Naive thymus-derived CD4-positive, alpha-beta T cell (primary cell): Measurements from ENCODE around the gene CDC42EP3. TPM values are rescaled to one million over a fixed set of nuclear protein-coding genes. Genes with fewer than 3 reads are reported as not detected.

ENCODE experiments used
- ATAC-seq: fragments of 150-1000 bp; cut with Tn5 transposase; 2 replicates; pipeline ENCODE4 v1.10.0; 2021; ENCODE audit warnings: mild to moderate bottlenecking, moderate library complexity
- CTCF ChIA-PET: fragments of 350-600 bp; sonication (Branson Sonifier 250); formaldehyde crosslinking; loops from one replicate; lab custom pipeline; 2021; ENCODE audit warnings: antibody characterized with exemption; lab: Charles Lee
- POLR2A ChIA-PET: fragments of 350-600 bp; sonication (Branson Sonifier 250); formaldehyde crosslinking; loops from one replicate; lab custom pipeline; 2021; ENCODE audit warnings: antibody characterized with exemption, inconsistent platforms; lab: Charles Lee
- DNase-seq, 9 donors: peaks; one replicate each; pipeline versions ENCODE4 v3.0.0 to v3.0.0-alpha.2; 2020 to 2022; ENCODE audit warnings: mixed read lengths in 1 of 9
- H3K27ac ChIP-seq: one replicate; pipeline ENCODE4 v1.7.0; 2013; ENCODE audit warnings: mild to moderate bottlenecking, low read depth, low read length, moderate library complexity
- H3K27me3 ChIP-seq, 2 donors: one replicate each; pipeline ENCODE4 v1.7.0; 2013; ENCODE audit warnings: low read length in 2 of 2, mild to moderate bottlenecking in 2 of 2, moderate library complexity in 2 of 2; ENCODE audit not compliant: control insufficient read depth in 2 of 2, insufficient read depth in 2 of 2
- H3K36me3 ChIP-seq, 3 experiments: 1 replicate in 2 of 3; 2 replicates in 1 of 3; pipeline ENCODE4 v1.7.0; 2013; ENCODE audit warnings: low read length in 3 of 3, mild to moderate bottlenecking in 3 of 3, moderate library complexity in 1 of 3; ENCODE audit not compliant: insufficient read depth in 3 of 3, control insufficient read depth in 2 of 3
- H3K4me1 ChIP-seq, 2 donors: one replicate each; pipeline ENCODE4 v1.7.0; 2013; ENCODE audit warnings: low read length in 2 of 2, mild to moderate bottlenecking in 2 of 2, moderate library complexity in 1 of 2; ENCODE audit not compliant: control insufficient read depth in 2 of 2, insufficient read depth in 2 of 2
- H3K4me3 ChIP-seq: 2 replicates; pipeline ENCODE4 v1.7.0; 2013; ENCODE audit warnings: mild to moderate bottlenecking, low read length
- H3K9me3 ChIP-seq, 3 experiments: 1 replicate in 2 of 3; 2 replicates in 1 of 3; pipeline ENCODE4 v1.7.0; 2013; ENCODE audit warnings: low read length in 3 of 3; ENCODE audit not compliant: control insufficient read depth in 2 of 3
- H3K27ac Mint-ChIP-seq, 9 donors: one replicate each; pipeline ENCODE4 v1.8.0; 2020 to 2022; ENCODE audit warnings: mixed read lengths in 9 of 9, mild to moderate bottlenecking in 8 of 9, moderate library complexity in 5 of 9, inconsistent platforms in 2 of 9
- H3K27me3 Mint-ChIP-seq, 5 donors: one replicate each; pipeline ENCODE4 v1.8.0; 2021 to 2022; ENCODE audit warnings: mixed read lengths in 5 of 5, mild to moderate bottlenecking in 1 of 5
- H3K36me3 Mint-ChIP-seq, 5 donors: one replicate each; pipeline ENCODE4 v1.8.0; 2020 to 2022; ENCODE audit warnings: mixed read lengths in 5 of 5, mild to moderate bottlenecking in 3 of 5, inconsistent platforms in 1 of 5
- H3K4me1 Mint-ChIP-seq, 7 donors: one replicate each; pipeline ENCODE4 v1.8.0; 2020 to 2022; ENCODE audit warnings: mixed read lengths in 7 of 7, mild to moderate bottlenecking in 3 of 7, inconsistent platforms in 1 of 7
- H3K4me3 Mint-ChIP-seq, 10 donors: one replicate each; pipeline ENCODE4 v1.8.0; 2020 to 2022; ENCODE audit warnings: mild to moderate bottlenecking in 10 of 10, mixed read lengths in 10 of 10, moderate library complexity in 6 of 10, inconsistent platforms in 2 of 10
- H3K9me3 Mint-ChIP-seq, 11 donors: one replicate each; pipeline ENCODE4 v1.8.0; 2020 to 2022; ENCODE audit warnings: mixed read lengths in 11 of 11, mild to moderate bottlenecking in 4 of 11, inconsistent platforms in 1 of 11, moderate library complexity in 1 of 11
- intact Hi-C, 2 donors: fragments of 100-400 bp; cut with micrococcal nuclease; formaldehyde crosslinking; loops; one replicate each; pipeline ENCODE4 v1.15.1; 2023
- polyA plus RNA-seq, 2 donors: library from polyadenylated mRNA; unstranded; fragments of 300-500 nt; fragmentation: Illumina TruSeq; gene quantifications; one replicate each; pipeline ENCODE4 v1.2.3, GENCODE V29; 2021
- total RNA-seq, 6 experiments: library from RNA in 5 of 6; stranded (reverse) in 5 of 6; gene quantifications; 1 replicate in 5 of 6; 2 replicates in 1 of 6; pipeline ENCODE4 v1.2.3 and lab custom pipeline; 2021 to 2026

CDC42EP3 gene, protein sequence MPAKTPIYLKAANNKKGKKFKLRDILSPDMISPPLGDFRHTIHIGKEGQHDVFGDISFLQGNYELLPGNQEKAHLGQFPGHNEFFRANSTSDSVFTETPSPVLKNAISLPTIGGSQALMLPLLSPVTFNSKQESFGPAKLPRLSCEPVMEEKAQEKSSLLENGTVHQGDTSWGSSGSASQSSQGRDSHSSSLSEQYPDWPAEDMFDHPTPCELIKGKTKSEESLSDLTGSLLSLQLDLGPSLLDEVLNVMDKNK
- 10 to 100 TPM; 15.9 to 96.3 (median 17.7) TPM for total RNA-seq
- polyA plus RNA-seq: 10 to 100 TPM; 26.7 to 29.2 TPM
- total RNA-seq (lab: John Stamatoyannopoulos, UW): 14.7 reads per million, percentile 44 among the genes with 10 or more reads in this experiment

DNA sequence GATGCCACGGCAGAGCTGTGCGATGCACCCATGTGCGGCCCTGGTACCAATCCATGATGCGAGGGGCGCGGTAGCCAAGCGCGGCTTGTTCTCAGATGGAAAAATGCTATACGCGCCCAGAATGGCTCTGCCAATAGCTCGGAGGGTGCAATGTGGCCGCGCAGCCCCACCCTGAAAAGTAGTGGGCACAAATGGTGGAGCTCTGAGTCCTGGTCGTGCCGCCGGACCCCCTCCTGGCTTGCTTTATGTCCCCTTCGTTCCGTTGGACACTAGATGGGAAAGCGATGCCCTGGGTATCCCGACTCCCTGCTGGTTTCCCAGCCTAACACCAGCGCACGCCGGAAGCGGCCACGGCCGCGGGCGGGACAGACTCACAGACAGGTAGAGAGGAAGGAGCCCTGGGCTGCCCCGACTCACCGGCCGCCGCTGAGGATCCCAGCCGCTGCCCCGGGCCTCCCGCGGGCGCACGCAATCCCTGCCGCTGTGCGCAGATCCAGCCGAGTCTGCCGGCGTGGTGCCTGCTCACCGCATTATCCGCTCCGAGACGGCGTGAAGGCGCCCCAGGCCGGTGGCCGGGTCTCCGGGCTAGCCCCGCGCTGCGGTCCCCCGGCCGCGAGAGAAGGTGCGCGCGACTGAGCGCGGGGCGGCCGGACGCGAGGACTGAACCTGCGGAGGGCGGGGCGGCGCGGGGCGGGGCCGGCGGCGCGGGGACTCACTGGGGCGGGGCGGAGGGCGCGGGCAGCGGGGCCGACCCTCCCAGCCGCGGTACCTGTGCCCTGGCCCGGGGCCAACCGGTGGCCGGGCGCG lies at the start of gene CDC42EP3:
Gene CDC42EP3, minus strand, starts transcription at position 634 of the 807 bp plus-strand sequence. CDS start 25,055 bp downstream, outside the sequence.
- H3K36me3 ChIP-seq: peaks cover 0 to 5% (median 0%) of the 10 kb centered on the region in 3 experiments
- peak; percentile 78 for ATAC-seq
- peak; percentile 23 to 77 (median 47) for DNase-seq
- peak within 1 kb of the TSS; percentile 72 for H3K27ac ChIP-seq
- peak within 1 kb of the TSS; percentile 85 to 98 (median 94) for H3K4me3 Mint-ChIP-seq
- no peaks in the 10 kb centered on the region for H3K36me3 Mint-ChIP-seq
- H3K9me3 Mint-ChIP-seq: no peaks in the 10 kb centered on the region
- ChIA-PET CTCF (interaction anchor here (0.7 kb wide), 1 partner anchor 17 kb away, joined by 3 read pairs; no protein-coding TSS in a partner anchor), POLR2A (interaction anchor here (0.8 to 1.9 kb wide), 11 partner anchors 12 to 94 kb away, joined by 3 to 7 read pairs (median 3); no protein-coding TSS in a partner anchor)
- H3K27ac Mint-ChIP-seq: peak within 1 kb of the TSS; percentile 73 to 91 (median 88)
- H3K4me1 Mint-ChIP-seq: peaks cover 35 to 51% (median 48%) of the 10 kb centered on the region in 7 donors
- no peaks in the 10 kb centered on the region for H3K27me3 ChIP-seq
- intact Hi-C loops: loop anchor here (1.0 to 10.0 kb wide), 17 partner anchors 12 to 1450 kb away; partner anchors contain the start of genes STRN (in 2 of the 2), GPATCH11 (in 1 of the 2), HEATR5B (in 1 of the 2) and PRKD3 (in 1 of the 2)
- peaks cover 26 to 32% of the 10 kb centered on the region in 2 donors for H3K4me1 ChIP-seq
- peaks cover 0 to 2% (median 0%) of the 10 kb centered on the region in 5 donors for H3K27me3 Mint-ChIP-seq
- peak within 1 kb of the TSS; percentile 92 for H3K4me3 ChIP-seq
- H3K9me3 ChIP-seq: no peaks in the 10 kb centered on the region

DNA sequence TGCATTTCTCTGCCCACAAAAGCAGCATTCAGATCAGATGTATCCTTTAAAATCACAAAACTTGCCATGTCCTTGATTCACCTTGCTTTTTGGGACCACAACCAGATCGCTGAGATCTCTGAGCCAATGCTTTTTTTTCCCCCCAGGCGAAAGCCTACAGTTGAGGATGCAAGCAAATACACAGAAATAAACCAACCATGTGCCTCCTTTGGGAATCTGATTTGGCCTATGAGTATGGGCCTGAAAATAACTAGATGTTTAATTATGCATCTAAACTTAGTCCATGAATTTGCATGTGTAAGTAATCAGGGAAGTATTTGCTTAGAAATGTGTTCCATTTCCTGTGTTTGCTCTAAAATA lies 49.7 kb upstream of the CDC42EP3 start:
- DNase-seq: no peak
- intact Hi-C loops: no loop called here
- no peaks in the 10 kb centered on the region for H3K4me1 ChIP-seq
- ATAC-seq: no peak
- no peak overlapping the region for H3K27ac Mint-ChIP-seq
- H3K4me1 Mint-ChIP-seq: peaks cover 0 to 5% (median 0%) of the 10 kb centered on the region in 7 donors
- no peaks in the 10 kb centered on the region for H3K9me3 ChIP-seq
- H3K27ac ChIP-seq: no peak overlapping the region
- no peak overlapping the region for H3K4me3 ChIP-seq
- ChIA-PET POLR2A (no interaction called here), CTCF (no interaction called here)
- H3K9me3 Mint-ChIP-seq: peaks cover 0 to 14% (median 4%) of the 10 kb centered on the region in 11 donors
- no peaks in the 10 kb centered on the region for H3K36me3 ChIP-seq
- H3K27me3 Mint-ChIP-seq: peaks cover 0 to 15% (median 0%) of the 10 kb centered on the region in 5 donors
- peaks cover 0 to 5% (median 3%) of the 10 kb centered on the region in 5 donors for H3K36me3 Mint-ChIP-seq
- no peaks in the 10 kb centered on the region for H3K27me3 ChIP-seq
- H3K4me3 Mint-ChIP-seq: no peak overlapping the region

DNA sequence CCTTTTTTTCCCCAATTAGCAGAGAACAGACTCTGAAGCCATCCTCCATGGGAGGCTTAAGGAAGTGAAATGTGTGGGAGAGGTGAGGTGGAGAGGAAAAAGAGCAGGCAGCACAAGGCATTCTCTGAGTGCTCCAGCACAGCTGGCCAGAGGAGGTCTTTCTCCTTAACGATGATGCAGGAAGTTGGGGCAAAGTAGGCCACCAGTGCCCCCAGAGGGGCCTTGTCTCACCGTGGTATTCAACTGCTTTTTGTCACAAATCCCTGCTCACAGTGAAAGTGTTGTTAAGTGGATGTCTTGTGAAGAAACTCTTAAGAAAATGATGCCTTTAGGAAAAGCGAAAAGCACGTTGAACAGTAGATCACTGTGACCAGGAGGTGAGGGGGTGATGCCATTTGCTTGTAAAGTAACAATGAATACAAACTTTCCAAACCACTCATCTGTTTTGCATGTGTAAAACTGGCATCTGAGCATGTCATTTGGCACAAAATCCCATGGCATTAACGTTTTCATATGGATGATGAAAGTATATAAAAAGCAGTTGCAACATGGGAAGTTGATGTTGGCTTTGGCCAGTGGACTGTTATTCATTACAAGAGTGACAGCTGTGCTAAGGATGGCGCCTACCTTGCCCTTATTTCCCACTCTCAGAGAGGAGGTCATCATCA lies 49.2 kb upstream of the CDC42EP3 start:
- Histone ChIP-seq H3K27me3 (no peaks in the 10 kb centered on the region), H3K4me3 (no peak overlapping the region), H3K9me3 (no peaks in the 10 kb centered on the region), H3K4me1 (no peaks in the 10 kb centered on the region), H3K27ac (no peak overlapping the region), H3K36me3 (no peaks in the 10 kb centered on the region)
- intact Hi-C loops: no loop called here
- Mint-ChIP-seq H3K27ac (no peak overlapping the region), H3K4me3 (no peak overlapping the region), H3K36me3 (peaks cover 0 to 5% (median 4%) of the 10 kb centered on the region in 5 donors), H3K4me1 (peaks cover 0 to 5% (median 0%) of the 10 kb centered on the region in 7 donors), H3K9me3 (peaks cover 2 to 18% (median 4%) of the 10 kb centered on the region in 11 donors), H3K27me3 (peaks cover 0 to 16% (median 0%) of the 10 kb centered on the region in 5 donors)
- ChIA-PET POLR2A (no interaction called here), CTCF (no interaction called here)
- DNase-seq: no peak
- no peak for ATAC-seq

DNA sequence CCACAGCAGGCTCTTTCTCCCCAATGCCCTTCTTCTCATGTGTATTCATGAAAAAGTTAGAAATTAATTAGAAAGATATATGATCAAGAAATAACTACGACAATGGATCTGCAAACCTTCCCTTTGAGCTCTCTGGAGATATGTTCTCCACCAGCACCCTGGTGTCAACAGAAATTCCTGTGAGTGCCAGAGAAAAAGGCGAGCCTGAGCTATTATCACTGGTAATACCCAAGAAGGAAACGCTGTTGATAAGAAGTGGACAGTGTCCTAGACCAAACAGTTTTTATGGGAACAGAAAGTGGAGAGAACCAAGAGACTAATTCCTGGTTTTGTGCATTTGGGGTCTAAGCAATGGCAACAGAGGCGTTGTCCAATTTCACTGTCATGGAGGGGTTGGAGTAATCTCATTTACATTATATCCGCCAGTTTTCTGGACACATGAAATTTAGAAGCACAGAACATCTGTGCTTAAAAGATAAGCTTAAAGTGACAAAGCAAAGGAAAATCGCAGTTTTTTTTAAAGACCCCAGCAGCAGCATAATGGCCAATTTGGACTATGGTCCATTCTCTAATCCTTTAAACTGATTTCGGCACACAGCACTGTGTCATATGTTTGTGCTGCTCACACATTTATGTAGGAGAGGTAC lies 47.2 kb upstream of the CDC42EP3 start:
- Histone ChIP-seq H3K9me3 (no peaks in the 10 kb centered on the region), H3K4me3 (no peak overlapping the region), H3K36me3 (no peaks in the 10 kb centered on the region), H3K27me3 (no peaks in the 10 kb centered on the region), H3K27ac (no peak overlapping the region), H3K4me1 (peaks cover 0 to under 1% of the 10 kb centered on the region in 2 donors)
- ChIA-PET CTCF (no interaction called here), POLR2A (interaction anchor here (0.6 kb wide), 1 partner anchor 25 kb away, joined by 4 read pairs; no protein-coding TSS in a partner anchor)
- Mint-ChIP-seq H3K9me3 (peaks cover 2 to 27% (median 15%) of the 10 kb centered on the region in 11 donors), H3K4me3 (no peak overlapping the region), H3K27ac (no peak overlapping the region), H3K4me1 (peaks cover 0 to 8% (median 1%) of the 10 kb centered on the region in 7 donors), H3K36me3 (peaks cover 3 to 9% (median 4%) of the 10 kb centered on the region in 5 donors), H3K27me3 (peaks cover 0 to 17% (median 0%) of the 10 kb centered on the region in 5 donors)
- DNase-seq (no peak), ATAC-seq (no peak)
- intact Hi-C loops: loop anchor here in 1 of 2 donors (10.0 kb wide), 1 partner anchor 304 kb away; no protein-coding TSS in a partner anchor

DNA sequence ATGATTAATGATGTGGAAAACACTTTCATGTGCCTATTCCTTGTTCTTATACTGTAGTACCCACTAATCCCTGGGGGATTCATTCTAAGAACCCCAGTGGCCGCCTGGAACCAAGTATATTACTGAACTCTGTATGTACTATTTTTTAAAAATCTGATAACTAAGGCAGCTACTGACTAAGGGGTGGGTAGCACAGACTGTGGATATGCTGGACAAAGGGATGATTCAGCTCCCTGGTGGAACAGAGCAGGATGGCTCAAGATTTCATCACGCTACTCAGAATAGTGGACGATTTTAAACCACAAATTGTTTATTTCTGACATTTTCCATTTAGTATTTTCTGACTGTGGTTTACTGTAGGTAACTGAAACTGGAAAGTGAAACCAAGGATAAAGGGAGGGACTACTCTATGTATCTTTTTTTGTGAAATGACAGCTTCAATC lies 41.8 kb upstream of the CDC42EP3 start:
- DNase-seq (no peak), ATAC-seq (peak; percentile 31)
- POLR2A ChIA-PET: interaction anchor here (0.6 kb wide), 1 partner anchor 20 kb away, joined by 3 read pairs; no protein-coding TSS in a partner anchor
- Histone ChIP-seq H3K9me3 (no peaks in the 10 kb centered on the region), H3K4me3 (no peak overlapping the region), H3K4me1 (peaks cover 14 to 28% of the 10 kb centered on the region in 2 donors), H3K36me3 (no peaks in the 10 kb centered on the region), H3K27me3 (no peaks in the 10 kb centered on the region), H3K27ac (no peak overlapping the region)
- intact Hi-C loops: loop anchor here (1.0 to 10.0 kb wide), 3 partner anchors 41 to 298 kb away; no protein-coding TSS in a partner anchor
- Mint-ChIP-seq H3K36me3 (peaks cover 0 to 6% (median 3%) of the 10 kb centered on the region in 5 donors), H3K27ac (peak overlapping the region in 1 of 9 donors; percentile 43), H3K27me3 (peaks cover 0 to 16% (median 0%) of the 10 kb centered on the region in 5 donors), H3K9me3 (peaks cover 0 to 23% (median 12%) of the 10 kb centered on the region in 11 donors), H3K4me3 (peak overlapping the region in 1 of 10 donors; percentile 58), H3K4me1 (peaks cover 15 to 36% (median 23%) of the 10 kb centered on the region in 7 donors)
- CTCF ChIA-PET: no interaction called here
